ENCODE measurements around the gene CYP24A1.

CYP24A1 gene

DNA sequence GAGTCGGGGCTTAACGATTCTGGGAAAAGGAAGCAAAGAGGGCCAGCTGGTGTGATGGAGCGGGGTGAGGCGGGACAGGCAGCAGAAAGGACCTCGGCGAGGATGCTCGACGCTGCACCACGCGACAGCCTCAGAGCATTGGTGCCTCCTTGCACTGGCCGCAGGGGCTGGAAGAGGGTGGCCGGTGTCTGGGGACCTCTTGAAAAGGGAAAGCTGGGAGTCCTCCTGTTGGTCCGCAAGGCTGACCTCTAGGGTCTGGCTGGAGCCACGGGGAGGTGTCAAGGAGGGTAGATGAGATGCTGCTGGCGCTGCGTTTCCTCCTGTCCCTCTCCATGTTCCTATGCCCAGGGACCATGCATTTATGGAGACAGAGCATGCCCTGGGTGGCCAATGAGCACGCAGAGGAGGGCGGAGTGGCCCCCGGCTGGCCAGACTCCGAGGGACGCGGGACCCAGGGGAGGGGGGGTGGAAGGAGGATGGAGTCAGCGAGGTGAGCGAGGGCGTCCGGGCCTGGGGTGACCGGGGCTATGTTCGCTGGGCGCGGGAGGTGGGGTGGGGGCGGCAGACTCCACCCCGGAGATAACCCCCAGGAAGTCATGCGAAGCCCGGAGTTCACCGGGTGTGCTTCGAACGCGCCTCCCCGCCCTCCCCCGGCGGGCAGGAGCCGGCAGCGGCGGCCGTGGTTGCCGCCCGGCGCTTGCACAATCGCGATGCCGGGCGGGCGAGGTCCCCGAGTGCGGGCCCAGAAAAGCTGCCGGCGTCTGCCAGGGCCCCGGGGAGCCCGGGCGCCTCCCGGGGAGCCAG lies at the start of gene CYP24A1:
TSS of gene CYP24A1 (minus strand) at position 334 of the 804 bp plus-strand sequence. CDS start 407 bp downstream, outside the sequence.
- DNase-seq, result no peak

GRCh38 chr20:54223285-54223684 lies 49.5 kb upstream of the CYP24A1 start:
- DNase-seq, result no peak

DNA sequence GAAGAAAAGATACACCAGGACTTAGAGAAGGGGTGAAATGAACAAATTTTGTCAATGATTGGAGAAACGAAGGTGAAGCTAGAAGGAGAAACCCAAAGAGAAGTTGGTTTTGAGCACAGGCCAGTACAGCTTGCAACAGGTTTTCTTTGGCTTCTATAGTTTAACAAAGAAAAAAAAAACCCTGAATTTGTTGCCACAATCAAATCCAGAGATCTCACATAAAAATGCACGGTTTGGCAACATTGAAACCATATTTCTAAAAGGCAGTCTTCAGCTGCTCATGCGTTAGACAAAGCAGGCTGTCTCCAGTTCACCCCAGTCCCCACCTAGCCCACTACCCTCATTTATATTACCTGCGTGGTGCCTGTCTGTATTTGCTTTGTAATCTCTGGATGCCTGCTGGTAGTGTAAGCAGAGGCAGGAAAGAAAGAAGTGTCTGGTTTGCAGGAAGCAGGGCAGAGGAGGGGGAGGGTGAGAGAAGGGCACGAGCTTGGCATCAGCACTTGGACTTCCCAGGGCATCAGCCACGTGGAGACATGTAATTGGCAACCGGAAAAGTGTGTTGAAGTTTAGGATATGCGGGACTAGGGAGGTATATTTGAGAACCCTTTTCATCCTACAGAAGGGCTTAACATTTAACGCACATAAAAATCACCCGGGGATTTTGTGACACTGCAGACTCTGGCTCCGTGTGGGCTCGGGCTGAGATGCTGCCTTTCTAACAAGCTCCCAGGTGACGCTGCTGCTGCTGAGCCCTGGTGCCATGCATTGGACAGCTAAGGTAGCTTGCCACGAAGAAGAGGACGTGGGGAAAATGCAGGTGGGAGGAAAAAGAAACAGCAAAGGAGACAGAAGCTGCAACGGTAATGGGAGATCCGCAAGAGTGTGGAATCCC lies 48.5 kb upstream of the CYP24A1 start:
- no peak for DNase-seq

DNA sequence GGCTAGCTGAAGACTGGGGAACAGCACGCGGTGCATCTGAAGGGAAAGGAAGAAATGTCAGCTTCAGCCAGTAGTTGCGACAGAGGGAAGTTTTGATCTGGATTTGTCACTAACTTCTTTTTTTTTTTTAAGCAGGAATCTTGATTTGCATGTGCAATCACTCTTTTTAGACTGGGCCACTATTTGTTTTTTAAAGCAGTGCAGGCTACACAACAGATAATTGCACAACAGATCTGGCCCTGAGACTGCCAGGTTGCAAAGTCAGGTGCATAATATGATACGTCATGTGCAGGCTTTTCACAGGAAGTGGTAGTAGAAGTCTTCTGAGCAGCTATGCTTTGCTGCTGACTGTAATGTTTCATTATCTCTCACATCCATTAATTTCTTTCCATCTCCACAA lies 47.6 kb upstream of the CYP24A1 start:
- peak; percentile 13 for DNase-seq

DNA sequence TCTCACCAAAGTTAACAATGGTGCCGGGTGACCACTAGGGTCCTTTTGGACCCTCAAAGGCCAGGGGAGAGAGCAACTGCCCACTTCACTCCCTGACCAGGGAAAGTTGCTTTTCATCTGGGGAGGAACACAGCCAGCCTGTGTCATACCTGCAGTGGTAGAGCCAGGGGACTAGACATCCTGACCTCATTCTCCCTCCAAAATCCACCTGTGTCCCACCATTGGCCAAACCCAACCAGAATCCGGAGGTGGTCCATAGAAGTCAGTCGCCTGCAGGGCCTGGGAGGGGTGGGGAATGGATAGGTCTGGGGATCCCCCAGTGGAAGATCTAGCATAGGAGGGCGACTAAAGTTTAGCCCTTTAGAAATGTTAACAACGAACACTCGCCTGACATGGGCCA lies 46.9 kb upstream of the CYP24A1 start:
- no peak for DNase-seq

GRCh38 chr20:54219751-54220426 lies 46.1 kb upstream of the CYP24A1 start:
- no peak for DNase-seq

GRCh38 chr20:54218470-54218869 lies 44.7 kb upstream of the CYP24A1 start:
- DNase-seq, result no peak

GRCh38 chr20:54217762-54218161 lies 44.0 kb upstream of the CYP24A1 start:
- no peak for DNase-seq

DNA sequence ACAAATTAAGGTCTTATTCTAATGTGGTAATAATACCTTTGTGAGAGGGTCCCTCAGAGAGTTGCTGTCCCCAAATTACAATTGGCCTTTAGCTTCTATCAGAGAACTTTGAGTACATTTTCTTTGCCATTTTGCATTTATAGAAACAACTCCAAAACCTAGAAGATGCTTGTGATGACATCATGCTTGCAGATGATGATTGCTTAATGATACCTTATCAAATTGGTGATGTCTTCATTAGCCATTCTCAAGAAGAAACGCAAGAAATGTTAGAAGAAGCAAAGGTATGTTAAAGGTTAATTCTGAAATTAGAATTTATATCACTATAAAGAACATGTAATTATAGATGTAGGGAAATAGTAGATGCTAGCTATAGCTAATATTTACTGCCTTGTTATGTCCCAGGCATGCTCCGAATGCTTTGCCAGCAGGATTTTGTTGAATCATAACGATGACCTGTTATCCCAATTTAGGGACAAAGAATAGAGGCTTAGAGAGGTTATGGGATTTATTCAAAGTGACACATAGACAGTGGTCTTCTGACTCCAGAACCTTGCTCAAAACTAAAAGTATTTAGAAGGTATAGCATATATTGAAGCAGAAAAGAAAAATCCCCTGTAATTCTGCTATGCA lies 41.5 kb upstream of the CYP24A1 start:
- no peak for DNase-seq

DNA sequence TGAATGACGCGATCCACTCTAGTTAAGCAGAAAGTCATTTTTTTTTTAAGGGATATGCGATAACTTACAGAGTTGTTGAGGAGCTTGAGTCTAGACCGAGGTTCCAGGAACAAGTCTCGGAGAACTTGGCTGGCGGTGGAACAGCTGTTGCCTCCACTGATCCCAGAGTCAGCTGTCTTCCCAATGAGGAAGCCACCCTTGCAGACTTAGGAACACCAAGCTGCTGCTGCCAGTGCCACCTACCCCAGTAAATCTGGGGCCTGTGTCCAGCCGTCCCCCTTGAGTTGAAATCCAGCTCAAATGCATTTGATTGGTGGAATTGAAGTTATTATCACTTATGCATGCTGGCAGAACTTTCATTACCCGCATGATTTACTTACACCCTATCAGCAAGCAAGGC lies 40.8 kb upstream of the CYP24A1 start:
- DNase-seq, result no peak

GRCh38 chr20:54212871-54213270 lies 39.1 kb upstream of the CYP24A1 start:
- DNase-seq, result no peak

- DNase-seq, result no peak
Observed at GRCh38 chr20:54212226-54212625, 38.4 kb upstream of the CYP24A1 start.

GRCh38 chr20:54209216-54209813 lies 35.5 kb upstream of the CYP24A1 start:
- no peak for DNase-seq

DNA sequence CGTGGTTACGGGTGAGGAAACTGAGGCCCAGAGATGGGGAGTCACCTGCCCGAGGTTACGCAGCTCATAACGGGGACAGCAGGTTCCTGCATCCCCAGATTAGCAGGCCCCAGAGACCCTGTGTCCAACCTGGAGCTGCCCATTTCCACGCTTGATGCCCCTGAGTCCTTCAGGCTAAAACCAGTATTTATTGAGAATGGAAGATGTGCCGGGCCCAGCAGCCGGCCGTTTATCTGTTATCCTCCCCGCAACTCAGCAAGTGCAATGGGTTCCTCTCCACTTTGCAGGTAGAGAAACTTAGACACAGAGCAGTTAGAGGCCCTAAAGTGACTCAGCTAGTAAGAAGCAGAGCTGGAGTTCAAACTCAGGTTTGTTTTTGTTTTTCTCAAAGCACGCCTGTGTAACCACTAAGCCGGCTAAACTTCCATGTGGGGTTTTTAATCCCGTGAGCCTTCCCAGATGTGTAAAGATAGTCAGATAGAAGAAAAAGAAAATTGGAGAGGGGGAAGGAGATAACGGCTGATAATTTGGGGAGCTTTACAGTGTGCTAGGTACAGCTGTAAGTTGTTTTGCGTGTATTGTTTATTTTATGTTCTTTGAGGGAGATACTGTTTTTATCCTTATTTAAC lies 34.9 kb upstream of the CYP24A1 start:
- no peak for DNase-seq

DNA sequence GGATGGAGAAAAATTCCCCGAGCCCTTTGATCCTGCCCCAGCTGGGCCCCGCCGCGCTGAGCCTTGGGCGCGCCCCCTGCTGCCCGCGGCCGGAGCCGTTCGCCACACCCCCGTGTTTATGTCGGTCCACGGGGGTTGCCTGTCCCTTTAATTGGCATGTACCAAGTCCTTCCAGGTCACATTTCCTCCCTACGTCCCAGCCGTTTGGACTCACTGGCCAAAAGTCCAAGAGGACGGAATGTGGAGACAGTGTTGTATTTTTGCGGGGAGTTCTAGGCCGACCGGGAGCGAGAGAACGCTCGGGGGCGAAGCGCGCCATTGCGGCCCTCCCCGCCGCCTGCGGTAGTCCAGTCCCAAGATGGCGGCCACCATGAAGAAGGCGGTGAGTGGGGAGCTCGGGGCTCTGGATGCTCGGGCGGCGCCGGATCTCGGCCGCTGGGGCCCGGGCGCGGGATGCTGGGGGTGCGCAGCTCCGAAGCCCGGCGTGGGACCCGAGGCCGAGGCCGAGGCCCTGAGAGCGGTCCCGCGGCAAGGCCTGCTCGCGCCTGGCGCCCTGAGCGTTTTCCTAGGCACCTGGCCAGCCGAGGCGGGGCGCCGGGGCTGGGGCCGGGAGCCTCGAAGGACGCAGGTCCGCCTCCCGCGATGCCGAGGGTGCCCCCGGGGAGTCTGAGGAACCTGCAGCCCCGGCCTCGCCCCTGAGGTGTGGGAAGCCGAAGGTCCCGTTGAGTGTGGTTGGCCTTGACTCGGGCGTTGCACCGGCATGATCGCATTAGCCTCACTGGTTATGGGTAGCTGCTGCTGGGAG lies 34.2 kb upstream of the CYP24A1 start, which contains the start of gene PFDN4:
TSS of gene PFDN4 (plus strand) at position 345 of the 805 bp plus-strand sequence. CDS start at position 359, 14 bp downstream.
- DNase-seq, result peak; percentile 81

DNA sequence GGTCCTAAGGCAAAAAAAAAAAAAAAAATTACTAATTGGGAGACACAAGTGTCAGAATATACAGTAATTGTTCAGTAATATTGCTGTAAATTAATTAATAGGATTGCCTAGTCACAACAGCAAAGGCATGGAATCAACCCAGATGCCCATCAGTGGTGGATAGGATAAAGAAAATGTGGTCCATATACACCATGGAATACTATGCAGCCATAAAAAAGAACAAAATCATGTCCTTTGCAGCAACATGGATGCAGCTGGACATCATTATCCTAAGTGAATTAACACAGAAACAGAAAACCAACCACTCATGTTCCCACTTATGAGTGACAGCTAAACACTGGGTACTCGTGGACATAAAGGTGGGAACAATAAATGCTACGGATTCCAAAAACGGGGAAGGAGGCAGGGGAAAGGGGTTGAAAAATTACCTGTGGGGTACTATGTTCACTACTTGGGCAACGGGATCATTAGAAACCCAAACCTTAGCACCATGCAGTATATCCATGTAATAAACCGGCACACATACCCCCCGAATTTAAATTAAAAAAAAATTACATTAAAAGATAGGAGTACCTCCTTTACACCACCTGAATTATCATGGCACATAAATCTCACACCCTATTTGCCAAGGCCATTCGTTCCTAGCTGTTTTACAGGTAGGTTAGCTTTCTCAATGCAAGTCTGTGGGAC lies 33.4 kb upstream of the CYP24A1 start:
- DNase-seq, result no peak

- no peak for DNase-seq
Observed at GRCh38 chr20:54205450-54205849, 31.7 kb upstream of the CYP24A1 start.

GRCh38 chr20:54204481-54204880 lies 30.7 kb upstream of the CYP24A1 start:
- DNase-seq, result no peak

DNA sequence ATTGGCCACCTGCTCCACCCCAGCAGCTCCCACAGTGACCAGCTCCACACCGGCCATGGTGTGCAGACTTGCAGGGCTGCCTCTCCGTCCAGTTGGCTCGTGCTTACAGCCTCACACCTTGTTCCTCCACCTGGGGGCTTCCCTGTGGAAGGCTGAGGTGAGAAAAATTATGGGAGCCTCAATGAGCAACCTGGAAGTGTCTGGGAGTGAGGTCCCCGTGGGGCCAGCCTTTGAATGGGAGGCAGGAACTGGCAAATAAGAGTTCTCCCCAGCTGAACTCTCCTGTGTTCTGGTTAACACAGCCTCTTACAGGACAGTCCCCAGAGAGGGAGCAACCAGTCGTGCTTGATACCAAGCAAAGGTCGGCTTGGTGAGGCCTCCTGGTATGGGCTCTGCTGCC lies 30.3 kb upstream of the CYP24A1 start:
- DNase-seq, result no peak

GRCh38 chr20:54203281-54203680 lies 29.5 kb upstream of the CYP24A1 start:
- no peak for DNase-seq
